ENCODE data around the gene LPAR2. TPM values are rescaled to one million over a fixed set of nuclear protein-coding genes. Genes with fewer than 3 reads are reported as not detected.

Gene LPAR2
- total and polyA plus RNA-seq, 2 of the 13 experiments (the other 11 are each of a cell fraction or from before 2014, with no cell fraction given): 0.86 to 3.6 TPM

- no peak for TF ChIP-seq ZNF710 (CRISPR knock-in tag; IDR thresholded peaks at IDR 0.05; ENCODE audit: borderline replicate concordance)
Measured at GRCh38 chr19:19619181-19619848, 8.7 kb downstream of the LPAR2 start (continued).

- WGBS (ENCODE audit: low lambda C conversion rate): 80% methylated on average over 65 of the region's 80 CpGs
- Histone ChIP-seq H2AFZ (ENCODE audit: low read length) (no peak within 1 kb of the TSS), H3K9me3 (ENCODE audit: low read length) (no peaks in the 10 kb centered on the region), H3K4me3 (replicated peaks in 1 of 3; ENCODE audit: insufficient read depth in 1 of 3, low read depth in 2 of 3, low read length in 3 of 3) (no peak within 1 kb of the TSS), H3K4me2 (ENCODE audit: low read depth, low read length) (no peak within 1 kb of the TSS), H3K79me2 (ENCODE audit: insufficient read depth, low read length) (no peaks in the 10 kb centered on the region), H3K4me1 (ENCODE audit: insufficient read depth, low read length) (peaks cover 24% of the 10 kb centered on the region), H3K27ac (ENCODE audit: extremely low read length, insufficient read depth, low read length) (no peak within 1 kb of the TSS), H4K20me1 (ENCODE audit: insufficient read depth, low read length) (no peaks in the 10 kb centered on the region), H3K36me3 (replicated peaks in 1 of 2; ENCODE audit: control insufficient read depth in 1 of 2, insufficient read depth in 2 of 2, low read length in 2 of 2) (no peaks in the 10 kb centered on the region), H3K9ac (ENCODE audit: insufficient read depth, low read depth, low read length) (no peak within 1 kb of the TSS), H3K27me3 (ENCODE audit: control insufficient read depth in 1 of 2, insufficient read depth in 2 of 2, low read length in 2 of 2) (peaks cover 0 to 3% of the 10 kb centered on the region in 2 experiments; a peak in 2 of 5 replicates)
- DNase-seq (ENCODE audit: low spot score) (no peak), FAIRE-seq (no peak), ATAC-seq (no peak)
- BruUV-seq (replicated peaks): no TSS peak
- intact Hi-C loops (cut with micrococcal nuclease; ENCODE audit: unreplicated experiment) (no loop called here), in situ Hi-C loops (cut with HindIII; ENCODE audit: extremely low pct_ligation_motif_present, low pct_unique_long_range_greater_than_20kb) (no loop called here)
- TF ChIP-seq XBP1 (CRISPR knock-in tag; IDR thresholded peaks at IDR 0.05) (no peak), FUBP1 (CRISPR knock-in tag; IDR thresholded peaks at IDR 0.05; ENCODE audit: borderline replicate concordance) (no peak), DR1 (CRISPR knock-in tag; IDR thresholded peaks at IDR 0.05) (no peak), TARDBP (CRISPR knock-in tag; IDR thresholded peaks at IDR 0.05) (no peak), HOXD1 (CRISPR knock-in tag; IDR thresholded peaks at IDR 0.05) (no peak)
- CTCF ChIA-PET (ENCODE audit: low intra/inter-chr PET ratio, low total read pairs): no interaction called here
- POLR2A ChIA-PET: no interaction called here
Measured at GRCh38 chr19:19618219-19619051, 9.6 kb downstream of the LPAR2 start, which contains the start of gene PBX4. Gene PBX4, minus strand, starts transcription at chr19:19618687. Its CDS starts 58 bp downstream, at chr19:19618629.

Data from HepG2 (cell line).